Fibroblast of skin of right quadriceps (primary cell): Measurements from ENCODE around the gene SPEM1.

Experiments
- DNase-seq: peaks from one replicate; pipeline ENCODE4 v3.0.0-alpha.2; 2013

SPEM1 gene, protein sequence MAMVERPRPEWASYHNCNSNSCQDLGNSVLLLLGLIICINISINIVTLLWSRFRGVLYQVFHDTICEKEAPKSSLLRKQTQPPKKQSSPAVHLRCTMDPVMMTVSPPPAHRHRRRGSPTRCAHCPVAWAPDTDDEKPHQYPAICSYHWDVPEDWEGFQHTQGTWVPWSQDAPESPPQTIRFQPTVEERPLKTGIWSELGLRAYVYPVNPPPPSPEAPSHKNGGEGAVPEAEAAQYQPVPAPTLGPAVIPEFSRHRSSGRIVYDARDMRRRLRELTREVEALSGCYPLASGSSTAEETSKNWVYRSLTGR

DNA sequence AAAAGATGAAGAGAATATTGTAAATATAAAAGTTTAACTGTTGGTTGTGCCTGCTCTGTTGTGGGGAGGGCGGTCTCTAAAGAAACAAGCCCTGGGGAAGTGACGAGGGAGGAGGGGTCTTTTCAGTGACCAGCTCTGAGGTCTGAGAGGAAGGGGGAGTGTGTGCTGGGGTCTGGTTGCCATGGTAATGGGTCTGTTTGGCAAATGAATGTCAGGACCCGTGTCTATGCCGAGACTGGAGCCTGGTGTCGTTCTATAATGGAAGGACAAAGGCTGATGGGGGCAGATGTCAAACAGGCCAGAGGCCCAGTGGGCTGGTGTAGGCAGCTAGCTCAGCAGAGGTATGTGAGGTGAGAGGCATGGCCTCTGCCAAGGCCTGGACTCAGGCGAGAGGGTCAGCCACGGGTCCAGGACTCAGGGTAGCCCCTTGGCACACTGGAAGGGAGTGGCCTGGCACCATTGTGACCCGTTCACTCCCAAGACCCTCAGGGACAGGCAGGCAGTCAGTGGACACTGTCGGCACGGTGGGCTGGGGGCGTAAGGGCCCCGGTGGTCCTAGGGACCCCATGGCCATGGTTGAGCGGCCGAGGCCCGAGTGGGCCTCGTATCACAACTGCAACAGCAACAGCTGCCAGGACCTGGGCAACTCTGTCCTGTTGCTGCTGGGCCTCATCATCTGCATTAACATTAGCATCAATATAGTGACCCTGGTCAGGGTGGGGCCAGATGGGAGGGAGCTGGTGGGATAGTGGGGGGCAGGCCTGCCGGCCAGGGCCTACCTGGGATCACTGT is at the start of gene SPEM1:
Gene SPEM1, plus strand, starts transcription at position 506 of the 792 bp plus-strand sequence. Its CDS starts 61 bp downstream, at position 567.
- no peak for DNase-seq

DNA sequence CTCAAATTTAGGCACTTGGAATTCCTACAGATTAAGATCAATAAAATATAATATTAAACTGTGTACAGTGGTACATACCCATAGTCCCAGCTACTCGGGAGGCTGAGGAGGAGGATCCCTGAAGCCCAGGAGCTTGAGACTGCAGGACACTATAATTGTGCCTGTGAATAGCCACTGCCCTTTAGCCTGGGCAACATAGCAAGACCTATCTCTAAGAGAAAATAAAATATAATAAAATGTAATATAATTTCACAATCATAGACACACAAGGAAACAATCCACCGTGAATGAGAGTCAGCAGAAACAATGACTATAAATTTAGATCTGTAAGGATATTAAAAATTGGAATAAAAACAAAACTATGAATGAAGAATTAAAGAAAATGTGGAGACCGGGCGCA is 49.3 kb upstream of the SPEM1 start:
- DNase-seq = no peak

GRCh38 chr17:7374353-7374752 is 45.8 kb upstream of the SPEM1 start:
- DNase-seq = no peak

DNA sequence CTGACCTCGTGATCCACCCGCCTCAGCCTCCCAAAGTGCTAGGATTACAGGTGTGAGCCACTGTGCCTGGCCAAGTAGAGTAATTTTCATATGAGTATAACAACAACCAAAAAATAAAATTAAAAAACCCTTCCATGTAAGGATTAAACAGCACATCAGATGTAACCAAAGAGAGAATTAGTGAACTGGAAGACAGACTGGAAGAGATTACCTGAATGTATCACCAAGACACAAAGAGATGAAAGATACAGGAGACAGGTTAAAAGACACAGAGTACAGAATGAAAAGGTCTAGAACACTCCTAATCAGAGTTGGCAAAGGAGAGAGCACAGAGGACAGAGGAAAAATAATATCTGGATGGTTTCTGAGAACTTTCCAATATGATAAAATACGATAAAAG is 41.0 kb upstream of the SPEM1 start:
- no peak for DNase-seq

GRCh38 chr17:7380321-7380720 is 39.8 kb upstream of the SPEM1 start:
- peak; percentile 25 for DNase-seq

DNA sequence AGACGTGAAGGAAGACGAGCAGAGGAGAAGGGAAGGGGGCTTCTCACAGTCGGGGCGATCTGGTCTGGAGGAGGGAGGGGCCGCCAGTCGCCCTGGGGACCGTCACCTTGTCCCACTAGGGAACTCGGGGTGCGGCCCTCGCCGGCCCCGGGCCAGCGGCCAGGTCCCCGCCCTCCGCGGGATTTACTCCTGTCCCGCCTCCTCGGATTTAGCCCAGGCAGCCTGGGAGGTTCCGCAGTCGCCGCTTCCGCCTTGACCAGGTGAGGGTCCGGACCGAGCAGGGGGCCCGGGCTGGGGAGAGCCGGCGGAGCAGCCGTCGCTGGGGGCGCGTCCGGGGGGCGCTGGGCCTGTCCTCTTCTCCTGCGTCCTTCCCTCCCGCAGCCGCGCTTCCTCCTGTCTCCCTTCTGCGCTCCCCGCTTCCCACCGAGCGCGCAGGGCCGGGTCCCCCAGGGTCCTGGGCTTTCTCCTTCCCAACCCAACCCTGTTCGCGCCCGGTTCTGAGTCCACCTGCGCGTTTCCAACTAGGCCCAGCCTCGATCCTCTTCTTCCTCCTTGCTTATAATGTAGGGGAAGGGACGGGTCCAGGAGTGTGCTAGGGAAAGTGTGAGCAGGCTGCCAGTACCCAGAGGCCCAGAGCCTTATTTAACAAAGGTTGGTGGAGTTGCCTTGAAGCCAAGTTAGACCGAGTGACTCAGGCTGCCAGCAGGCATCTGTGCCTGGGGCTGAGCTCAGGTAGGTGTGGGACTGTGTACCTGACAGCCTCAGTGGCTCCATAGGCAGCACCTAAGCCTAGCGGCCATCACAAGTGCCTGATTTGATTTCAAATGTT is 39.1 kb upstream of the SPEM1 start, which contains the start of gene TNK1:
Gene TNK1, plus strand, starts transcription at position 235 of the 829 bp plus-strand sequence. CDS start 1,838 bp downstream, outside the sequence.
- no peak for DNase-seq

DNA sequence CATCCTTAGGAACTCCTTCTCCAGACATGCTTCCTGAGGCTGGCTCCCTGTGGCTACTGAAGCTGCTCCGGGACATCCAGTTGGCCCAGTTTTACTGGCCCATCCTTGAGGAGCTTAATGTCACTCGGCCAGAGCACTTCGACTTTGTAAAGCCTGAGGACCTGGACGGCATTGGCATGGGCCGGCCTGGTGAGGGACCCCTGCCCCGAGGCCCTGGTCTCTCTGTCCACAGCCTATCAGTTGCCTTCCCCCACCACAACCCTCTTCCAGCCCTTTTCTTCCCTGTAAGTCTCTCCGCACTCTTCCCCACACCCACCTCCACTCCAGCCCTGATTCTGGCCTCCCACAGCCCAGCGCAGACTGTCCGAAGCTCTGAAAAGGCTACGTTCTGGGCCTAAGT is 37.2 kb upstream of the SPEM1 start:
- no peak for DNase-seq

DNA sequence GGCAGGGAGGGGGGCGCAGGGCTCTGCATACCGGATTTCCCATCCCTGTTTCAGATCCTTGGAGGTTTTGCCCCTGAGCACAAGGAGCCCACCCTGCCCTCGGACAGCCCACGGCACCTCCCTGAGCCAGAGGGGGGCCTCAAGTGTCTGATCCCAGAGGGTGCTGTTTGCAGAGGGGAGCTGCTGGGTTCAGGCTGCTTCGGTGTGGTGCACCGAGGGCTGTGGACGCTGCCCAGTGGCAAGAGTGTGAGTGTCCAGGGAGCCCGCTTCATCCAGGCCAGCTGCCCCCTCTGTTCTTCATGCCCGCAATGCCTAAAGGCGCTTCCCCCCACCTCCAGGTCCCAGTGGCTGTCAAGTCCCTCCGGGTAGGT is 36.8 kb upstream of the SPEM1 start:
- no peak for DNase-seq

DNA sequence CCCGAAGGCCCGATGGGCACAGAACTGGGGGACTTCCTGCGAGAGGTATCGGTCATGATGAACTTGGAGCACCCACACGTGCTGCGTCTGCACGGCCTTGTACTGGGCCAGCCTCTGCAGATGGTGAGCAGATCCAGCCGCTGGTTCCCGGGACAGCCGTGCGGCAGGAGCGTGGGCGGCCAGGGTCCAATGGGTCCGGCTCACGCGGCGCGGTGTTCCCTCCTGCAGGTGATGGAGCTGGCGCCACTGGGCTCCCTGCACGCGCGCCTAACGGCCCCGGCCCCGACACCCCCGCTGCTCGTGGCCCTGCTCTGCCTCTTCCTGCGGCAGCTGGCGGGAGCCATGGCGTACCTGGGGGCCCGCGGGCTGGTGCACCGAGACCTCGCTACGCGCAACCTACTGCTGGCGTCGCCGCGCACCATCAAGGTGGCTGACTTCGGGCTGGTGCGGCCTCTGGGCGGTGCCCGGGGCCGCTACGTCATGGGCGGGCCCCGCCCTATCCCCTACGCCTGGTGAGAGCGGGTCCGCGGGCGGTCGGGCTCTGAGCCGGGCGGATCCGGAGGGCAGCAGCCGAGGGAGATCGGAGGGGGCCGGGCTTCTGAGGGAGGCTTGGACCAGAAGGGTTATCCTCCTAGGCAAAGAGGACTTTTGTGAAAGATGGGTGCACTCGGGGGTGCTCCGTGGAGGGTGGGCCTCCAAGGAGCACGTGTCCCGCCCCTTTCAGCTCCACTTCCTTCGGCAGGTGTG is 36.2 kb upstream of the SPEM1 start:
- DNase-seq = peak; percentile 26

DNA sequence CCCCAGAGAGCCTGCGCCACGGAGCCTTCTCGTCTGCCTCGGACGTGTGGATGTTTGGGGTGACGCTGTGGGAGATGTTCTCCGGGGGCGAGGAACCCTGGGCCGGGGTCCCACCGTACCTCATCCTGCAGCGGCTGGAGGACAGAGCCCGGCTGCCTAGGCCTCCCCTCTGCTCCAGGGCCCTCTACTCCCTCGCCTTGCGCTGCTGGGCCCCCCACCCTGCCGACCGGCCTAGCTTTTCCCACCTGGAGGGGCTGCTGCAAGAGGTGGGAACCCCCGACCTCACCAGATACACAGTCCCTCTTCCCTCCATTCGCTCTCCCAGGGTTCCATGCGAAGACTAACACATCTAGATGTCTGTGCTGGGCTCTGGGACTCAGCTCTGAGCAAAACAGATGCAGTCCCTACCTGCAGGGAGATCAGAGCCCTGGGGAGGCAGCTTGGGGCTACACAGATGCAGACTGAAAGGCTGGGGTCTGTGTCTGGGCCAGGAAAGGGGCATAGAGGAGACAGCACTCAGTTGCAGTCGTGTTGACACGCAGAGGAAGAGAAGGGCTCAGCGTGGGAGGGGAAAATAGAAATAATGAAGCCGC is 35.5 kb upstream of the SPEM1 start:
- no peak for DNase-seq

DNA sequence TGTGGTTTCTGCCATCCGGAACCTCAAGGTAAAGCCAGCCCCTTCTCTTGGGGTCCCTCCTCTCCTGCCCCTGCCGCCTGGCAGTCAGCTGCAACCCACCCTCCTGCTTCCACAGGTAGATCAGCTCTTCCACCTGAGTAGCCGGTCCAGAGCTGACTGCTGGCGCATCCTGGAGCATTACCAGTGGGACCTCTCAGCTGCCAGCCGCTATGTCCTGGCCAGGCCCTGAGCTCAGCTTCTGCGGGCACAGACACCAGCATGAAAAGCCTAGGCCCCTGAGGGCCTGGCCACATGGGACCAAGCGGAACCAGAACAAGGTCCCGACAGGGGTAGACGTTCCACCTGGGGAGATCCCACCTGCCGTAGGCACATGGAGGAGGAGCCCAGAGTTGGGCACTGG is 31.3 kb upstream of the SPEM1 start:
- no peak for DNase-seq

DNA sequence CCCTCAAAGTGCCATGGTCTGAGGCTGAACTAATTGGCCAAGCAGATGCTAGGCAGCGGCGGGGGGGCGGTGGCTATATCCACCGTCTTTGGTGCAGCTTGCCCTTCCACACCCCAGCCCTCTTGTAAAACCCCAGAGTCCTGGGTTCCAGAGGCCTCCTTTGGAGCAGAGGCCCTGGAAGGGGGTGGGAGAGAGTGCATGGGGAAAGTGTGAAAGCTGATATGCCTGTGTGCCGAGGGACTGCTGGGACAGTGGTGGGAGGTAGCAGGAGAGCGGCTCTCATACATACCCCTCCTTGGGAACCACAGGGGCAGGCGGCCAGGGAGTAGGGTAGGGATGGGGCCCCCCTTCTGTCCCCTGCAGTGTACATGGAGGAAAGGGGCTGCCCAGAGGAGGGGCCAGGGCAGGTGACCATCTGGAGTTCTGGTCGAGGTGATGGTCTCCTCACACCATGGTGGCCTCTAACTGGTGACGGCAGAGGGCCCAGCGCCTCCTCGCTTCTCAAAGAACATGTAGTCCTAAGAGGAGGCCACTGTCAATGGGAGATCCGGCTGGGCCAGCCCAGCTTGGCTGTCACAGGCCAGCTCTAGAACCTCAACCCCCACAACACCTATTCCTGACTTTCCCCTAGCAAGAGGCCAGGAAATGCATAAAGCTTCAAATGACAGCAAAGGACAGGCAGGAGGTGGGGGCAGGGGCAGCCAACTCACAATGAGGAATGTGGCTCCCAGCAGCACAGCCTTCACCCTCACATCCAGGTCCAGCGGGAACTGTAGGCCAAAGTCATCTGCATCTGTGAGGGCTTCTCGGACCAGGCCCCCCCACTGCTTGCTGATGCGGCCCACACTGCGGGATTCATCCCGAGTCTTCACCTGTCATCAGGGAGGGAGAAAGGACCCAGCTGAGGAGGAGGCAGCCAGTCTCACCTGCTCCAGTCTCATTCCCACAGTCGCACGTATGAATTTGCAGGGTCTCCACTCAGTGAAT is 29.9 kb upstream of the SPEM1 start:
- DNase-seq = no peak

- no peak for DNase-seq
These were observed 28.8 kb upstream of the SPEM1 start for GRCh38 chr17:7391307-7391706.

DNA sequence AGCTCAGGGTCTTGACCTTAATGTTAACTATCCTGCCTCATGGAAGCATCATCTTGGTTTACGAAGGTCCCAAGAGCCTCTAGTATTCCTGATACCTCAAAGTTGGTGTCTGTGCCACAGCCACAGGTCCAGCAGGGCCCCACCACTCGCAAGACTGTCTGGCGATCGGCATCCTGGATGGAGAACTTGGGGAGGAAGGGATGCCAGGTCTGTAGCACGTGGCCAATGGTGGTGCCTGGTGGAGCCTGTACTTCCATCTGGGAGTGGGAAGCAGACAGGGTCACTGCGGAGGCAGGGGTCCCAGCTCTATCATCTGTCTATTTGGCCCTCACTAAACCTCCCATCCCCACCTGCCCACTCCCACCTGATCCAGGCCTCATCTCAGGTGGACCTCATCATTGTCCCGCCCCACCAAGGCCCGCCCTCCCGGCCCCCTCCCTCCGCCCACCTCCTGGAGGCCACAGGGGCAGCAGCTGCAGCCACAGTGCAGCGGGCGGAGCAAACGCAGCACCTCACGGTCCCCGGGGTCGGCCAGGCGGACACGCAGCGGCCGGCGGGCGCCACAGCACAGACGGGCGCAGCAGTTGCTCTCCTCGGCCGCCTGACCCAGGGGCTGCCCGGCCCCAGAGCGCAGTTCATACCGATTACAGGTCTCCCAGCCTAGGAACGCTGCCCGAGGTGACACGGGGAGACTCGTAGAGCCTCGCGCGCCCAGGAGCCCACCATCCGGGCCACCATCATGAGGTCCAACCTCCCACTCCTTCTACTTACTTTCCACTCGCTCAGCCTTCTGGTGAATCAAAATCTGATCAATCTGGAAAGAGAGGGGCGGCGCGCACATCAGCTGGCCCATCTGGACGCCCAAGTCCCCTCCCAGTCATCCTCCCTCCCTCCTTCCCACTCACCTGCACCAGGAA is 27.2 kb upstream of the SPEM1 start:
- no peak for DNase-seq

DNA sequence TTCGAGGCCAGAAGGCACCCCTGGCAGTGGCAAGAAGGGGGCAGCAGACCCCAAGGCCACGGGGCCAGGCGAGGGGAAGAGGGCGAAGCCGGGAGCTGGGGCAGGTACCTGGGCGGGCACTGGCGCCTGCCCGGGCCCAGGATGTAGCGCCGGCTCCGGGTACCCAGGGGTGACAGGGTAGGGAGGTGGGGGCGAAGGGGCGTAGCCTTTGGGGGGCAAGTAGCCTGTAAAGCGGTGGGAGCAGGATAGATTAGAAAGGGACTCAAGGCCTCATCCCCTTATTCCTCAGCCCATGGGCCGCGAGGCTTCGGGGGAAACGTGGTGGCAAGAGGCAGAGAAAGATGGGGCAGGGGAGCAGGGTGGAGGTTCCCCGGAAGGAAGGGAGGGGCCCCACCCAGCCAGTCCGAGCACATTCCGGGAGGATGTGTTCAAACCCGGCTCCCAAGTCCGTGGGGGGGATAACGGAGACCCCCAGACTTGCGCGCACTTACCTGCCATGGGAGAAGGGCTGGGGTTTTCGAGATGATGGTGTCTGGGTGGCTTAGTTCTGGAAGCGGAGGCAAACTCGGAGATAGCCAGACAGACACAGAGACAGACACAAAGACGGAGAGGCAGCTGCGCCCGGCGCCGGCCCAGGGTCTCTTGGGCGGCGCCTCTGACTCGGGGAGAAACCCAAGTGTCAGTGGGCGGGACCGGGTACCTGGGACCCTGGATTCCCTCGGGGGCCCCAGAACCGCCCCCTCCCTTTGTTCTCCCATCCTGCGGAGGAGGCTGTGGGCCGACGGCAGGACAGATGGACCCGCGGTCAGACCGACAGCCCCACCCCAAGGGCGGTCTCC is 26.3 kb upstream of the SPEM1 start:
- peak; percentile 10 for DNase-seq

GRCh38 chr17:7394452-7395191 is 25.5 kb upstream of the SPEM1 start, which contains the start of gene PLSCR3:
Gene PLSCR3, minus strand, starts transcription at chr17:7394525. Its CDS starts 415 bp downstream, at chr17:7394110.
- peak; percentile 81 for DNase-seq

- DNase-seq = no peak
These were observed 24.0 kb upstream of the SPEM1 start for GRCh38 chr17:7396147-7396546.

DNA sequence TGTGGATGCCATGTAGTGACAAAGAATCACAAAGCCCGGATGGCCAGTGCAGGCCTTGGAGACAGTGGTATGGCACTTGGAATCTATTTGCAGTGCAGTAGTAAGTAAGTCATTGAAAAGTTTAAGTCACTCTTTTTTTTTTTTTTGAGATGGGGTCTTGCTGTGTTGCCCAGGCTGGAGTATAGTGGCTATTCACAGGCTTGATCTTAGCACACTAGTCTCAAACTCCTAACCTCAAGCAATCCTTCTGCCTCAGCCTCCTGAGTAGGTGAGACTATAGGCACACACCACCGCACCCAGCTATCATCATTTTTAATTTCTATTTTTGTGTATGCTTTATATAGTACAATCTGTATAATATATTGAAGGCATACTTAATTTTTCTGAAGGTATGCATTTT is 21.5 kb upstream of the SPEM1 start:
- no peak for DNase-seq
